ENCODE data around the gene SLC24A4. TPM values are rescaled to one million over a fixed set of nuclear protein-coding genes. Genes with fewer than 3 reads are reported as not detected.

Gene SLC24A4
- total RNA-seq, 2 experiments from 2014 or later, result not detected

DNA sequence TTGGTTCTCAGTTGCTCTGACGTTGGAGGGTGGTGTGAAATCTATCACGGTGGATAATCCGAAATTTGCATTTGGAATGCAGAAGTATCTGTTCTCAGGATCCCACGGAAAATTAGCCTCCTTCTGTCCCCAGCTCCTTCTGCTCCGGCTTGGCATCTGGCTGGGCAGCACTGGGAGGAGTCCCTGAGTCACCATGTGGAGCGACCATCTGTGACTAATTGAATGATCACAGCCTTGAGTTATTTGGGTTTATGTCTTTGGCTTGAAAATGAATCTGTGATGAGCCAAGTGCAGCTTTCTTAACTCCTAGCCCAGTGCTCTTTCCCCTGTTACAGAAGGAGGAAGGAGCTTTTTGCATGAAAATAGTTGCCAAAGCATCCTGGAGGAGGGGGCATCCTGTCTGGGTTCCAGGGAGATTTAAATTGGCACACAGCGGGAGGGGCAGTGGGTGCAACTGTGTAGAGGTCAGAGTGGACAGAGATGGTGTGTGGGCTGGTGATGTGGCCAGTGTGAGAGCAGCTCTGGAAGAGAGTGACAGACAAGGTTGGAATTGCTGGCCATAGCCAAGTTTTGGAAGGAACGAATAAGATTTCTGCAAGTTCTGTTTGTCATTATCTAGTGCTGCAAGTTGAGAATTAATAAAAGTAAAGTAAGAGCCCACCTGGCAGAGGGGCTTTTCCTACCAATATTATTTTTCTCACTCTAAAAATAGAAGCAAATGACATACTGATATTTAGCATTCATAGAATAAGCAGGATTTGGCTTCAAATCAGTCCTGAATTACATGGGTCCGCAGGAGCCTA lies 74.4 kb downstream of the SLC24A4 start:
- Mint-ChIP-seq H3K27ac (no peak overlapping the region), H3K27me3 (peaks cover 3% of the 10 kb centered on the region), H3K36me3 (ENCODE audit: low read depth) (no peaks in the 10 kb centered on the region), H3K4me3 (no peak overlapping the region), H3K4me1 (ENCODE audit: low read depth) (peaks cover 2% of the 10 kb centered on the region), H3K9me3 (peaks cover 1% of the 10 kb centered on the region)
- CTCF ChIA-PET, result no interaction called here
- TF ChIP-seq, protein P1, sequence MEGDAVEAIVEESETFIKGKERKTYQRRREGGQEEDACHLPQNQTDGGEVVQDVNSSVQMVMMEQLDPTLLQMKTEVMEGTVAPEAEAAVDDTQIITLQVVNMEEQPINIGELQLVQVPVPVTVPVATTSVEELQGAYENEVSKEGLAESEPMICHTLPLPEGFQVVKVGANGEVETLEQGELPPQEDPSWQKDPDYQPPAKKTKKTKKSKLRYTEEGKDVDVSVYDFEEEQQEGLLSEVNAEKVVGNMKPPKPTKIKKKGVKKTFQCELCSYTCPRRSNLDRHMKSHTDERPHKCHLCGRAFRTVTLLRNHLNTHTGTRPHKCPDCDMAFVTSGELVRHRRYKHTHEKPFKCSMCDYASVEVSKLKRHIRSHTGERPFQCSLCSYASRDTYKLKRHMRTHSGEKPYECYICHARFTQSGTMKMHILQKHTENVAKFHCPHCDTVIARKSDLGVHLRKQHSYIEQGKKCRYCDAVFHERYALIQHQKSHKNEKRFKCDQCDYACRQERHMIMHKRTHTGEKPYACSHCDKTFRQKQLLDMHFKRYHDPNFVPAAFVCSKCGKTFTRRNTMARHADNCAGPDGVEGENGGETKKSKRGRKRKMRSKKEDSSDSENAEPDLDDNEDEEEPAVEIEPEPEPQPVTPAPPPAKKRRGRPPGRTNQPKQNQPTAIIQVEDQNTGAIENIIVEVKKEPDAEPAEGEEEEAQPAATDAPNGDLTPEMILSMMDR (IDR thresholded peaks at IDR 0.05), result no peak
- intact Hi-C loops (cut with micrococcal nuclease), result no loop called here
- DNase-seq (no peak), ATAC-seq (no peak)
- POLR2A ChIA-PET, result no interaction called here

DNA sequence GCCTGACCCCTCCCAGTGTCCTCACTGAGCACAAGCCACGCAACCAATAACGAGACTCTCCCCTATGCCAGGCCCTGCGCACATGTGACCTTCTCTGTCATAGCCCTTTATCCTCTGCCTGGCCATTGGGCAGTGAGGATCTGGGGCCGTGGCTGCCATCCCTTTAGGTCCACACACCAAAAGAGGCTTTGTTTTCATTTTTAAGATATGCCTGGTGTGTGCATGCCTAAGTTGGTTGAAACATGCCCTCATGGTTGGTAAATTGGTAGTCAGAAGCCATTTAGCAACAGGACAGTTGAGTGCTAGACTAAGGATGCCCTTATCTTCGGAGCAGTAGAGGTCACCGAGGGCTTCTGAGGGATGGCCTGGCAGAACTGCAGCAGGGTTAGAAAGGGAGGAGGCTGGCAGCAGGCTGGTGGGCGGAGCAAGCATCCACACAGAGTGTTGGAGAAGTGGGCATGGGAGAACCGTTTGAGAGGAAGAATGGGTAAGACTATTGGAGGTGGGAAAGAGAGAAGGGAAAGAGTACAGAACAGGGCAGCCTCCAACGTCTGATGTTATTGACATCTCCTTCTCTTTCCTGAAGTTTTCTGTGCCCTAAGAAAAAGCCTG lies 75.1 kb downstream of the SLC24A4 start:
- H3K27ac Mint-ChIP-seq, result no peak overlapping the region
- peaks cover 2% of the 10 kb centered on the region for H3K4me1 Mint-ChIP-seq (ENCODE audit: low read depth)
- H3K27me3 Mint-ChIP-seq, result peaks cover 3% of the 10 kb centered on the region
- ATAC-seq (no peak), DNase-seq (no peak)
- no peak overlapping the region for H3K4me3 Mint-ChIP-seq
- CTCF ChIA-PET, result no interaction called here
- intact Hi-C loops (cut with micrococcal nuclease), result no loop called here
- POLR2A ChIA-PET, result no interaction called here
- TF ChIP-seq, protein P1 (IDR thresholded peaks at IDR 0.05), result no peak
- H3K36me3 Mint-ChIP-seq (ENCODE audit: low read depth), result no peaks in the 10 kb centered on the region
- H3K9me3 Mint-ChIP-seq, result peaks cover 3% of the 10 kb centered on the region

DNA sequence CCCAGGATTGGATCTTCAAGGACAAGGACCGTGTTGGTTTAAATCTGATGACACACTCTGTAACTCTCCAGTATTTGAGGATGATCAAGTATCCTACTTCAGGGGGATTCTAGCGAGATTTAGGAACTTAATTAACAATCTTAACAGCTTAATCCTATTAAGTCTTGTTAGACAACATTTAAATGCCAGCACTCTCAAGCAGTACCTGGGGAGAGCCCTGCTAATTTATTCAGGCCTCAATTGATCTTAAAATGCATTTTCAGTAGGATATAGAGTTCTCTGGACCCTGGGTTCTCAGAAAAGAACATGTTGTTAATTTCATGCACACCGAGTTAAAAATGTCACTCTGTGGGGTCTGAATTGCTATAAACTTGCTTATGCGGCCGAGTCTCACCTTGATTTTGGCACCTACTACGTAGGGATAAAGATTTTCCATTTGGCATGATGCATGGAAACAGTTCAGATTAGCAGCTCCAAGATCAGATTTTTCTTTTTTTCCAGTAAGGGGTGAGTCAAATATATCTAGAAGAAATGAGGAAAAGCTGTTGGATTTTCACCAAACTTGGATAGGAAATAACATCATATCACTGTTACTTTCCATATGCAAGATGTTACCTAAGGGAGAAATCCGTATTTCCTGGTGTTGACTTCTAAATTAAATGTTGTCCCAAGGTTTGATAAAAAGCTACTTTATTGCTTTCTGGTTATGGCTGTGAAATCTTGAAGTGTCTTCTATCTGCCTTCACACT lies 76.1 kb downstream of the SLC24A4 start:
- no peak for ATAC-seq
- Mint-ChIP-seq H3K27me3 (peaks cover 3% of the 10 kb centered on the region), H3K4me1 (ENCODE audit: low read depth) (peaks cover 2% of the 10 kb centered on the region), H3K9me3 (peaks cover 3% of the 10 kb centered on the region), H3K36me3 (ENCODE audit: low read depth) (no peaks in the 10 kb centered on the region), H3K27ac (no peak overlapping the region), H3K4me3 (no peak overlapping the region)
- ChIA-PET POLR2A (no interaction called here), CTCF (no interaction called here)
- TF ChIP-seq, protein P1 (IDR thresholded peaks at IDR 0.05), result no peak
- intact Hi-C loops (cut with micrococcal nuclease), result no loop called here
- no peak for DNase-seq

DNA sequence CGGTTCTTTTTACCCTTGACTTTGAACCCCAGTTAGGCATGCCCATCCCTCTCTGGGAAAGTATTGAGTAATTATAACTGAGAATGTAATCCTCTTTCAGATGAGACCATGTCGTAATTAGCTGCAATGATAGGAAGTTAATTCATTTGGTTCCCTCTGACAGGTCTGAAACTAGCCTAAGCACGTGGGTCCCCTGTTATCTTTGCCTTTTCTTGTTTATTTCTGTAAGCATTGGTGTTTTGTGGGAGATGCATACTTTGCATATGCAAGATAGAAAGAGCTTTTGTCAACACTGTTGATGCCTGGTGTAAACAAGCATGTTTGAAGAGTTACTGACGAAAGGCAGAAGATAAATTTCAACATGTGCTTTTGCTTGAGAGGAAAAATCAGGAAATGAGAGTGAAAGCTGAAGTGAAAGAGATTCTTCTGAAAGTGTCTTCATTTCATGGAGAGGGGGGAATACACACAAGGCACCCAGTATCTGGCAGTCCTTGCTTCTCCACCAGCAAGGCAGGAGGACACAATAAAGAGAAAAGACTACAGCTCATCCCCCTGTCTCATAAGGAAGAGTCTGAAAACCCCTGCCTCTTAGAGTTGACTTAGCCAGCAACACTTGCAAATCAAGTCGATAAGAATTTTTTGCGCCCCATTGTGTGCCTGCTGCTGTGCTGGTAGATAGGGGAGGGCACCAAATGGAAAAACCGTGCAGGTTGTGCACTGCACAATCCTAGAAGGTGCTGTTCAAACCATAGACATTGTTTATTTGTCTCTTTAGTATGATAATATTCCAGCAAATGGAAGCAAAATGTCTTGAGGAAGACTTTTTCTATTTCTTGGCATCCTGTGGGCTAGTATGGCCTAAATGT lies 77.8 kb downstream of the SLC24A4 start:
- no peaks in the 10 kb centered on the region for H3K36me3 Mint-ChIP-seq (ENCODE audit: low read depth)
- TF ChIP-seq, protein P1 (IDR thresholded peaks at IDR 0.05), result no peak
- no peak for ATAC-seq
- POLR2A ChIA-PET, result no interaction called here
- H3K27me3 Mint-ChIP-seq, result peaks cover 3% of the 10 kb centered on the region
- CTCF ChIA-PET, result no interaction called here
- peaks cover 3% of the 10 kb centered on the region for H3K9me3 Mint-ChIP-seq
- H3K4me1 Mint-ChIP-seq (ENCODE audit: low read depth), result peaks cover 2% of the 10 kb centered on the region
- no peak overlapping the region for H3K4me3 Mint-ChIP-seq
- intact Hi-C loops (cut with micrococcal nuclease), result no loop called here
- DNase-seq, result no peak
- H3K27ac Mint-ChIP-seq, result no peak overlapping the region
